ENCODE data around the gene GRAMD4.
A peak's percentile ranks its signal among the peaks of the same experiment; 100 is the strongest.

The GRAMD4 gene

GRCh38 chr22:46708766-46709330 lies 88.7 kb downstream of the GRAMD4 start:
- no peak for DNase-seq (ENCODE audit: low read depth)
- no peak overlapping the region for H3K4me3 ChIP-seq (ENCODE audit: low read length)
- TF ChIP-seq, protein P1, sequence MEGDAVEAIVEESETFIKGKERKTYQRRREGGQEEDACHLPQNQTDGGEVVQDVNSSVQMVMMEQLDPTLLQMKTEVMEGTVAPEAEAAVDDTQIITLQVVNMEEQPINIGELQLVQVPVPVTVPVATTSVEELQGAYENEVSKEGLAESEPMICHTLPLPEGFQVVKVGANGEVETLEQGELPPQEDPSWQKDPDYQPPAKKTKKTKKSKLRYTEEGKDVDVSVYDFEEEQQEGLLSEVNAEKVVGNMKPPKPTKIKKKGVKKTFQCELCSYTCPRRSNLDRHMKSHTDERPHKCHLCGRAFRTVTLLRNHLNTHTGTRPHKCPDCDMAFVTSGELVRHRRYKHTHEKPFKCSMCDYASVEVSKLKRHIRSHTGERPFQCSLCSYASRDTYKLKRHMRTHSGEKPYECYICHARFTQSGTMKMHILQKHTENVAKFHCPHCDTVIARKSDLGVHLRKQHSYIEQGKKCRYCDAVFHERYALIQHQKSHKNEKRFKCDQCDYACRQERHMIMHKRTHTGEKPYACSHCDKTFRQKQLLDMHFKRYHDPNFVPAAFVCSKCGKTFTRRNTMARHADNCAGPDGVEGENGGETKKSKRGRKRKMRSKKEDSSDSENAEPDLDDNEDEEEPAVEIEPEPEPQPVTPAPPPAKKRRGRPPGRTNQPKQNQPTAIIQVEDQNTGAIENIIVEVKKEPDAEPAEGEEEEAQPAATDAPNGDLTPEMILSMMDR (conservative IDR thresholded peaks at IDR 0.05; ENCODE audit: low read length): no peak

DNA sequence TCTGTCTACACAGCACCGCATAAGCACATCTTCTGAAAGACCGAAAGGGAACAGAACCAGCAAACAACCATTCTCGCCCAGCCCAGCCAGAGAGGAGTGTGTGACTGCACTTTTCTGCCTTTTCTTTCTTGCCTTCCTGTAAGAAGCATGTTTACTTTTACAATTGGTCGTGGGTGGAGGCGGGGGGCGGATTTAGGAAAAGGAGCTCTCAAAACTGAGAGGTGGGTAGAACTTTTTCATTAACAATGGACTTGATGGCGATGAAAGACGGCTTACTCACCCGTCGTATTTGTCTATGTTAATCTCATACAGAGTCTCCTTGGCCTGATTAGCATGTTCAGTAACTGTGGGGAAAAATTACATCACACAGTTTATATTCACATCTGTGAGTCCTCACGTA lies 90.6 kb downstream of the GRAMD4 start:
- no peak overlapping the region for H3K4me3 ChIP-seq (ENCODE audit: low read length)
- DNase-seq (ENCODE audit: low read depth): no peak
- TF ChIP-seq, protein P1 (conservative IDR thresholded peaks at IDR 0.05; ENCODE audit: low read length): no peak

DNA sequence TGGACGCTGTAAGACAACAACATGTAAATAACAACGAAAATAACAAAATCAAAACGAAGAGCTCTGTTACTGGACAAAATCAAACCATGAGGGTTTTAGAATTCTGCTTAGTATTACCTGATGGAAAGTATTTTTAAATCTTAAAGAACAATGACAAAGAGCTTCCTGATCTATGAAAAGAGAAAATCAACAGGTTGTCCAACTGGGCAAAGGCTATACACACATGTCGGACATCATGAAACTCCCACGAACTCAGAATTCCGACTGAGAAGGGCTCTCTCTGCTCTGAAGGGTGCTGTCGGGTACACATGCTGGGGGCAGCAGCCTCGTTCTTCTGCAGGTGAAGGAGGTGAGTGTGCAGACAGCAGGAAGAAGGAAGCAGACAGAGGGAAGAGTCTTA lies 92.1 kb downstream of the GRAMD4 start:
- TF ChIP-seq, protein P1 (conservative IDR thresholded peaks at IDR 0.05; ENCODE audit: low read length): no peak
- DNase-seq (ENCODE audit: low read depth): no peak
- no peak overlapping the region for H3K4me3 ChIP-seq (ENCODE audit: low read length)

DNA sequence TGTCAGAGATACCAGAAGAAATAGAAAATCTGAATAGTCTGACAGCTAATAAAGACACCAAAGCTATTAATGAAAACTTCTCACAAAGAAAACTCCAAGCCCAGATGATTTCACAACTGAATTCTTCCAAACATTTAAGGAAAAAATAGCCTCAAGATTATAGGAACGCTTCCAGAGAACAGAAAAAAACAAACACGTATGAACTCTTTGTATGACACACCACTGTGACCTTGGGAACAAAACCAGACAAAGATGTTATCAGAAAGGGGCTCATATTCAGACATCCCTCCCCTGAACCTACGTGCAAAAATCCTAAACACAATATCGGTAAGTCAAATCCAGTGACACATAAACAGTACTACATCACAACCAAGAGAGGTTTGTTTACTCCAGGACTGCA lies 94.4 kb downstream of the GRAMD4 start:
- no peak overlapping the region for H3K4me3 ChIP-seq (ENCODE audit: low read length)
- DNase-seq (ENCODE audit: low read depth): peak; percentile 65
- TF ChIP-seq, protein P1 (conservative IDR thresholded peaks at IDR 0.05; ENCODE audit: low read length): no peak

DNA sequence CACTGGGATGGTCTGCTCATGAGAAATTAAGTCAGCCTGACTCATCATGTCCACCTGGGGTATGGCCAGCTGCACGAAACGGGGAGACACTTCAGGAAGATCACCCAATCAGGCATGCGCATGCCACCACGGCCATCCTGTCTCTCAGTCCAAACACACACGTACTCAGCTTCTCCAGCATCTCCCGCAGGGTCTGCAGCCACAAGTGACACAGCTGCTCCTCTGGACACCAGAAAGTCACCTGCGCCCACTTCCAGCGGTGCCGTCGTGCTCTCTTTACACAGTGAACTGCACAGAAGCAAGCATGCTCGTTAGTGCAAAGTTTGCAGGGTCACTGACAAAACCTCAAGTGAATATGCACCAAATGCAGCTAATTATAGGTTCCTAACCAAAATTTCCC lies 99.7 kb downstream of the GRAMD4 start:
- no peak for DNase-seq (ENCODE audit: low read depth)
- no peak overlapping the region for H3K4me3 ChIP-seq (ENCODE audit: low read length)
- TF ChIP-seq, protein P1 (conservative IDR thresholded peaks at IDR 0.05; ENCODE audit: low read length): no peak

DNA sequence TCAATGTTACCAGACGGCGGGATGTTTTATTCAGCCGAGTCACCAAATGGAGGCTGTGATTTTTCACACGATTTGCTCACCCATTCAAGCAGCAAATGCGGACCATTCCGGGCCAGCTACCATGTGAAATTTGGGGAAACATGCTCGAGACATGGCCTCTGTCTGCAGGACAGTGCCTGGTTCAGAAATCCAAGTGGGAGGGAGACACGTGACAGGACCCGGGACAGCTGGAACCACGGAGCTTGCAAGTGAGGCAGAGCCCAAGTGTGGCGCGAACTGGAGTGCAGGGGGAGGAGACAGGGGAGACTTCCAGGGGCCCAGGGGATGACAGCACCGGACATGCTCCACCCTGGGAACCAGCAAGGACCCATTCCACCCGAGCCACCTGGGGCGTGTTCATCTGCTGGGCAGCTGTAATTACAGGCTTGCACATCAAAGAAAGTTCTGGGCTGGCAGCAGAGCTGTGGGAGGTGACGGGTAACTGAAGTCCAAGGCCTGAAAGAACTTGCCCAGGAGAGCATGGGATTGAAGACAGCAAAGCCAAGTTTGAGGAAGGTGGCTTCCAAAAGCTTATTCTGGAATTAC lies 101.4 kb downstream of the GRAMD4 start:
- no peak overlapping the region for H3K4me3 ChIP-seq (ENCODE audit: low read length)
- DNase-seq (ENCODE audit: low read depth): no peak
- TF ChIP-seq, protein P1 (conservative IDR thresholded peaks at IDR 0.05; ENCODE audit: low read length): no peak

- no peak overlapping the region for H3K4me3 ChIP-seq (ENCODE audit: low read length)
- TF ChIP-seq, protein P1 (conservative IDR thresholded peaks at IDR 0.05; ENCODE audit: low read length): no peak
- DNase-seq (ENCODE audit: low read depth): no peak
These were observed 103.7 kb downstream of the GRAMD4 start for GRCh38 chr22:46723882-46724281.
